Nephron progenitor cell (in vitro differentiated cells): Measurements from ENCODE around the gene TCF7L2.
A peak's percentile ranks its signal among the peaks of the same experiment; 100 is the strongest.

Source experiments
- DNase-seq: peaks from one replicate; pipeline ENCODE4 v3.0.0; 2021
- H3K27ac Mint-ChIP-seq: 2 replicates; pipeline ENCODE4 v1.8.0; 2021; ENCODE audit warnings: mild to moderate bottlenecking, moderate library complexity, mixed read lengths
- H3K27me3 Mint-ChIP-seq: 2 replicates; pipeline ENCODE4 v1.8.0; 2021; ENCODE audit warnings: mild to moderate bottlenecking, low read depth, mixed read lengths; ENCODE audit not compliant: poor library complexity
- H3K36me3 Mint-ChIP-seq: 2 replicates; pipeline ENCODE4 v1.8.0; 2021; ENCODE audit warnings: low read depth, mixed read lengths
- H3K4me1 Mint-ChIP-seq: 2 replicates; pipeline ENCODE4 v1.8.0; 2021; ENCODE audit warnings: mixed read lengths
- H3K4me3 Mint-ChIP-seq: 2 replicates; pipeline ENCODE4 v1.8.0; 2021; ENCODE audit warnings: mild to moderate bottlenecking, moderate library complexity, mixed read lengths
- H3K9me3 Mint-ChIP-seq: 2 replicates; pipeline ENCODE4 v1.8.0; 2021; ENCODE audit warnings: mild to moderate bottlenecking, moderate library complexity, mixed read lengths
- CTCF ChIP-seq: fragments of 200-600 bp; sonication (generic); IDR thresholded peaks from 2 replicates; pipeline ENCODE4 v1.5.0; 2021; ENCODE audit warnings: antibody characterized with exemption

Gene TCF7L2

GRCh38 chr10:113080925-113081229, 130.8 kb downstream of the TCF7L2 start:
- Mint-ChIP-seq H3K27me3 (no peaks in the 10 kb centered on the region), H3K4me3 (no peak overlapping the region), H3K4me1 (peaks cover 7% of the 10 kb centered on the region), H3K9me3 (no peaks in the 10 kb centered on the region), H3K36me3 (peaks cover 13% of the 10 kb centered on the region), H3K27ac (no peak overlapping the region)
- no peak for TF ChIP-seq CTCF
- DNase-seq, result no peak

GRCh38 chr10:113084031-113084430, 134.0 kb downstream of the TCF7L2 start:
- Mint-ChIP-seq H3K4me3 (no peak overlapping the region), H3K9me3 (no peaks in the 10 kb centered on the region), H3K27me3 (no peaks in the 10 kb centered on the region), H3K4me1 (peaks cover 28% of the 10 kb centered on the region), H3K27ac (no peak overlapping the region), H3K36me3 (peaks cover 23% of the 10 kb centered on the region)
- no peak for TF ChIP-seq CTCF
- no peak for DNase-seq

- peaks cover 4% of the 10 kb centered on the region for H3K27me3 Mint-ChIP-seq
- peaks cover 21% of the 10 kb centered on the region for H3K4me1 Mint-ChIP-seq
- H3K4me3 Mint-ChIP-seq, result no peak overlapping the region
- TF ChIP-seq CTCF, result no peak
- peaks cover 36% of the 10 kb centered on the region for H3K36me3 Mint-ChIP-seq
- no peaks in the 10 kb centered on the region for H3K9me3 Mint-ChIP-seq
- no peak for DNase-seq
- H3K27ac Mint-ChIP-seq, result no peak overlapping the region
Measured at GRCh38 chr10:113085776-113086175, 135.7 kb downstream of the TCF7L2 start.

- no peak for TF ChIP-seq CTCF
- H3K4me1 Mint-ChIP-seq, result peaks cover 21% of the 10 kb centered on the region
- peaks cover 4% of the 10 kb centered on the region for H3K27me3 Mint-ChIP-seq
- peak overlapping the region; percentile 29 for H3K27ac Mint-ChIP-seq
- no peaks in the 10 kb centered on the region for H3K9me3 Mint-ChIP-seq
- no peak overlapping the region for H3K4me3 Mint-ChIP-seq
- peaks cover 41% of the 10 kb centered on the region for H3K36me3 Mint-ChIP-seq
- DNase-seq, result no peak
Measured at GRCh38 chr10:113086282-113086681, 136.2 kb downstream of the TCF7L2 start.

- peaks cover 53% of the 10 kb centered on the region for H3K36me3 Mint-ChIP-seq
- H3K27me3 Mint-ChIP-seq, result peaks cover 4% of the 10 kb centered on the region
- TF ChIP-seq CTCF, result no peak
- peaks cover 21% of the 10 kb centered on the region for H3K4me1 Mint-ChIP-seq
- no peaks in the 10 kb centered on the region for H3K9me3 Mint-ChIP-seq
- DNase-seq, result no peak
- peak overlapping the region; percentile 61 for H3K27ac Mint-ChIP-seq
- no peak overlapping the region for H3K4me3 Mint-ChIP-seq
Measured at GRCh38 chr10:113087165-113088029, 137.3 kb downstream of the TCF7L2 start.

- DNase-seq, result no peak
- Mint-ChIP-seq H3K4me3 (no peak overlapping the region), H3K9me3 (no peaks in the 10 kb centered on the region), H3K36me3 (peaks cover 58% of the 10 kb centered on the region), H3K27ac (no peak overlapping the region), H3K27me3 (peaks cover 4% of the 10 kb centered on the region), H3K4me1 (peaks cover 21% of the 10 kb centered on the region)
- no peak for TF ChIP-seq CTCF
Measured at GRCh38 chr10:113088194-113088593, 138.1 kb downstream of the TCF7L2 start.
